ENCODE measurements around the gene TNFAIP8L1.

DNA sequence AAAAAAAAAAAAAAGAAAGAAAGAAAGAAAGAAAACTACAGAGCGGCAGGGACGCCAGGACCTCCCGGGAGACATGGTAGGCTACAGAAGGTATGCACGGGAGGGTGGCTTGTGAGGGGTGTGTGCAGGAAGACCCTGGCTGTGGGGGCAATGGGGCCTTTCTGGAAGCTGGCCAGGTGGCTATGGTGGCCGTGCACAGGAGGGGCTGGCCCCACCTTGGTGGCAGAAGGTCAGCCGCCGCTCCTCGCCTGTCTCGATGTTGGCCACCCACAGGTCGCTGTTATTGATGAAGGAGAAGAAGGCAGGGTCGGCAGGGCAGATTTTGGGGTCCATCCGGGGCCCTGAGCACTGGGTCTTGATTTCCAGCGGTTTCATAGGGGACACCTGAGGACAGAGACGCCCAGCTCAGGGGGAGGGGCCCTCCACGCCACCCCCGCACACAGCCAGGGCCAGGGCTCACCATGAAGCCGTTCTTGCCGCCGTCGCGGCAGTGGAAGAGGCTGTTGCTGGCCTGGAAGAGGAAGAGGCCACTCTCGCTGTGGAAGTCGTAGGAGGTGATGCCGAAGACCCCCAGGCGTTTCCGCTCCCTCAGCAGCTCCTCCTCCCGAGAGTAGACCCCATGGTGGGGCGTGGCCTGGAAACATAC lies 64.5 kb downstream of the TNFAIP8L1 start:
- TF ChIP-seq, protein P1, sequence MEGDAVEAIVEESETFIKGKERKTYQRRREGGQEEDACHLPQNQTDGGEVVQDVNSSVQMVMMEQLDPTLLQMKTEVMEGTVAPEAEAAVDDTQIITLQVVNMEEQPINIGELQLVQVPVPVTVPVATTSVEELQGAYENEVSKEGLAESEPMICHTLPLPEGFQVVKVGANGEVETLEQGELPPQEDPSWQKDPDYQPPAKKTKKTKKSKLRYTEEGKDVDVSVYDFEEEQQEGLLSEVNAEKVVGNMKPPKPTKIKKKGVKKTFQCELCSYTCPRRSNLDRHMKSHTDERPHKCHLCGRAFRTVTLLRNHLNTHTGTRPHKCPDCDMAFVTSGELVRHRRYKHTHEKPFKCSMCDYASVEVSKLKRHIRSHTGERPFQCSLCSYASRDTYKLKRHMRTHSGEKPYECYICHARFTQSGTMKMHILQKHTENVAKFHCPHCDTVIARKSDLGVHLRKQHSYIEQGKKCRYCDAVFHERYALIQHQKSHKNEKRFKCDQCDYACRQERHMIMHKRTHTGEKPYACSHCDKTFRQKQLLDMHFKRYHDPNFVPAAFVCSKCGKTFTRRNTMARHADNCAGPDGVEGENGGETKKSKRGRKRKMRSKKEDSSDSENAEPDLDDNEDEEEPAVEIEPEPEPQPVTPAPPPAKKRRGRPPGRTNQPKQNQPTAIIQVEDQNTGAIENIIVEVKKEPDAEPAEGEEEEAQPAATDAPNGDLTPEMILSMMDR (IDR thresholded peaks at IDR 0.05; ENCODE audit: low read depth, low read length), result no peak
- TF ChIP-seq POLR2A (IDR thresholded peaks at IDR 0.05; ENCODE audit: extremely low read depth, insufficient read length) (no peak), MAX (IDR thresholded peaks at IDR 0.05; ENCODE audit: low read depth, low read length) (no peak), MYC (IDR thresholded peaks at IDR 0.05; ENCODE audit: low read depth, low read length) (no peak)
